ENCODE data around the gene SEMA3G. TPM values are rescaled to one million over a fixed set of nuclear protein-coding genes. Genes with fewer than 3 reads are reported as not detected.

Gene SEMA3G
- total RNA-seq, 2 experiments from 2014 or later: 0.34 to 0.69 TPM

DNA sequence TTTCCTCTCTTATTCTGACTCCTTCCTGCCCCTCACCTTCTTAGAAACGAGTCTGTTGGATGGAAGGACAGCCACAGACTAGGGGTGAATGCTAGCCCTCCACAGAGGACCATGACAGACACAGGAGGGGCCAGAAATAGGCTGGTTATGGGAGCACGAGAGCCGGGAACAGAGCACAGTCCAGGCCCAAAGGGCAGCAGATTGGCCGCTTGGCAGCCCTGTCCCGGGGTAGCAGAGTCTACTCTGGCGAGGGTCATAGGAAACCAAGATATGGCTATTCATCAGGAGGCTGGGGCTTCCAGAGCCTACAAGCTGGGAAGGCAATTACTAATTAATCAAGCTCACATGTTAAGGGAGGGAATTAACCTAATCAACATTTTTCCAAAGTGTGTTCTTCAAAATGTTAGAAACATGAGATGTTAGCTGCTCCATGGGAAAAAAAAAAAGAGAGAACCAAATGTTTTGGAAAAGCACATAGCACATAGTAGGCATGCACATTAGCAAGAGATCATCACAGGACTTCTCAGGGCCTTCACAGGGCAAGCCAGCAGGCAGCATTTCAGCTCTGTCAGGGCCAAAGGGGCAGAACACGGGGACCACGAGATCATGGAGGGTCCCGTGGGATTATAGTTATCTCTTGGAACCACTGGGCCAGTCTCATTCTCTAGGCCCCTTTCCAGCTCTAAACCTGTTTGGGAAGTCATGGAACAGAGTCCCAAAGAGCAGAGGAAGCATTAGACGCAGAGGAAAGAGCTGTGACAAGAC, 13.3 kb downstream of the SEMA3G start:
- H3K4me1 ChIP-seq (ENCODE audit: insufficient read depth, low read length): peaks cover 8% of the 10 kb centered on the region
- H3K4me3 ChIP-seq (ENCODE audit: low read length): no peak overlapping the region
- Mint-ChIP-seq H3K4me3 (no peak overlapping the region), H3K27ac (no peak overlapping the region), H3K4me1 (ENCODE audit: low read depth) (no peaks in the 10 kb centered on the region), H3K36me3 (ENCODE audit: low read depth) (no peaks in the 10 kb centered on the region), H3K27me3 (no peaks in the 10 kb centered on the region), H3K9me3 (no peaks in the 10 kb centered on the region)
- CTCF ChIA-PET: no interaction called here
- DNase-seq (no peak), ATAC-seq (ENCODE audit: poor library complexity) (no peak)
- POLR2A ChIA-PET: no interaction called here
- H3K27ac ChIP-seq (ENCODE audit: low read depth in 1 of 2, low read length in 2 of 2): no peak overlapping the region
- H3K9me3 ChIP-seq (ENCODE audit: control insufficient read depth in 1 of 2, insufficient read depth in 1 of 2, low read length in 2 of 2): no peaks in the 10 kb centered on the region
- intact Hi-C loops (cut with DNase I, micrococcal nuclease): no loop called here
- TF ChIP-seq, protein P1, sequence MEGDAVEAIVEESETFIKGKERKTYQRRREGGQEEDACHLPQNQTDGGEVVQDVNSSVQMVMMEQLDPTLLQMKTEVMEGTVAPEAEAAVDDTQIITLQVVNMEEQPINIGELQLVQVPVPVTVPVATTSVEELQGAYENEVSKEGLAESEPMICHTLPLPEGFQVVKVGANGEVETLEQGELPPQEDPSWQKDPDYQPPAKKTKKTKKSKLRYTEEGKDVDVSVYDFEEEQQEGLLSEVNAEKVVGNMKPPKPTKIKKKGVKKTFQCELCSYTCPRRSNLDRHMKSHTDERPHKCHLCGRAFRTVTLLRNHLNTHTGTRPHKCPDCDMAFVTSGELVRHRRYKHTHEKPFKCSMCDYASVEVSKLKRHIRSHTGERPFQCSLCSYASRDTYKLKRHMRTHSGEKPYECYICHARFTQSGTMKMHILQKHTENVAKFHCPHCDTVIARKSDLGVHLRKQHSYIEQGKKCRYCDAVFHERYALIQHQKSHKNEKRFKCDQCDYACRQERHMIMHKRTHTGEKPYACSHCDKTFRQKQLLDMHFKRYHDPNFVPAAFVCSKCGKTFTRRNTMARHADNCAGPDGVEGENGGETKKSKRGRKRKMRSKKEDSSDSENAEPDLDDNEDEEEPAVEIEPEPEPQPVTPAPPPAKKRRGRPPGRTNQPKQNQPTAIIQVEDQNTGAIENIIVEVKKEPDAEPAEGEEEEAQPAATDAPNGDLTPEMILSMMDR (IDR thresholded peaks at IDR 0.05): no peak
- H3K36me3 ChIP-seq (ENCODE audit: insufficient read depth, low read length): no peaks in the 10 kb centered on the region
- H3K27me3 ChIP-seq (ENCODE audit: control insufficient read depth in 1 of 2, insufficient read depth in 2 of 2, low read length in 2 of 2): no peaks in the 10 kb centered on the region

DNA sequence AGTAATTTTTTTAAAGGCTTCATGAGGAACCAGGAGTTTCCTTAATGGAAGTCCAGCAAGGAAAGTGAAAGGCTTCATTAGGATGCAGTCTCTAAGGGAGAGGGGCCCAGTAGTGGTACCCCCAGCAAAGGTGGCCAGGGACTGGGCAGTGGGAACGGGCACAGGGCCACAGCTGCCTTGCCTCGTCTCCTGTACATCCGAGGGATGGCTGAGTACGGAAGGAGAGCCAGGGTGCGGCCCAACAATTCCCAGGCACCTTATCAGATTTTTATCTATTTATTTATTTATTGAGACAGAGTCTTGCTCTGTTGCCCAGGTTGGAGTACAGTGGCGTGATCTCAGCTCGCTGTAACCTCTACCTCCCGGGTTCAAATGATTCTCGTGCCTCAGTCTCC, 14.5 kb downstream of the SEMA3G start:
- DNase-seq (no peak), ATAC-seq (ENCODE audit: poor library complexity) (no peak)
- Histone ChIP-seq H3K27me3 (ENCODE audit: control insufficient read depth in 1 of 2, insufficient read depth in 2 of 2, low read length in 2 of 2) (no peaks in the 10 kb centered on the region), H3K36me3 (ENCODE audit: insufficient read depth, low read length) (no peaks in the 10 kb centered on the region), H3K9me3 (ENCODE audit: control insufficient read depth in 1 of 2, insufficient read depth in 1 of 2, low read length in 2 of 2) (no peaks in the 10 kb centered on the region), H3K4me1 (ENCODE audit: insufficient read depth, low read length) (peaks cover 8% of the 10 kb centered on the region), H3K27ac (ENCODE audit: low read depth in 1 of 2, low read length in 2 of 2) (no peak overlapping the region), H3K4me3 (ENCODE audit: low read length) (no peak overlapping the region)
- Mint-ChIP-seq H3K9me3 (no peaks in the 10 kb centered on the region), H3K27ac (no peak overlapping the region), H3K36me3 (ENCODE audit: low read depth) (no peaks in the 10 kb centered on the region), H3K4me3 (no peak overlapping the region), H3K27me3 (no peaks in the 10 kb centered on the region), H3K4me1 (ENCODE audit: low read depth) (no peaks in the 10 kb centered on the region)
- ChIA-PET POLR2A (no interaction called here), CTCF (no interaction called here)
- intact Hi-C loops (cut with DNase I, micrococcal nuclease): no loop called here
- TF ChIP-seq, protein P1 (IDR thresholded peaks at IDR 0.05): no peak

DNA sequence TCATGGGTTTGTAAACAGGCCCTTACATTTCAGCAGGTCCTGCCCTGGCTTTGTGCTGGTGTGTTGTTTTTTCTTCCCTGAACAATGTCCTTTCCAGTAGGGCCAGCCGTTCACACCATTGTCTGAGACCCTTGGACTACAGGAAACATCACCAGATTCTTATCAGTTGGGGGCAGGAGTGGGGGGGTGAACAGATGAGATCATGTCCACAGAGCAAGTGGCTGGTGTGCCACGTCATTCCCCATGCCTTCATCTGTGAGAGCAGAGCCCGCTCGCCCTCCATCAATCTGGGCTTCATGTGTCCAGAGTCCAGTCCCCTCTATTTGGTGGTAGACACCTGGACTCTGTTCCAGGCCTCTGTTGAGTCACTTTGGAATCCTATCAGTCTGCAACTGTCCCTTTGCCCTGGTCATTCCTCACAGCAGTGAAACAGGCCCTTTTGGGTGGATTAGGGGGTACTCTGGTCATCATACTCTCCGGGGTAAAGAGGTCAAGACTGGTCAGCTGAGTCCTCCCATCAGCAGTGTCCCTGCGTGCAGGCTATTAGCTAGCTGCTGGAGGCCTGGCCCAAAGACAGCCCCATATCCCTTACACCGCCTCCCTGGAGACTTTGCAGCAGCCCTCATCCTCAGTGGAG, 15.0 kb downstream of the SEMA3G start:
- TF ChIP-seq, protein P1 (IDR thresholded peaks at IDR 0.05): no peak
- H3K36me3 Mint-ChIP-seq (ENCODE audit: low read depth): no peaks in the 10 kb centered on the region

More for the DNA sequence above, 15.0 kb downstream of the SEMA3G start:
- no peaks in the 10 kb centered on the region for H3K9me3 Mint-ChIP-seq
- ChIA-PET POLR2A (no interaction called here), CTCF (no interaction called here)
- no peak overlapping the region for H3K27ac Mint-ChIP-seq
- no peaks in the 10 kb centered on the region for H3K27me3 Mint-ChIP-seq
- DNase-seq: no peak
- no peak overlapping the region for H3K27ac ChIP-seq (ENCODE audit: low read depth in 1 of 2, low read length in 2 of 2)
- no peaks in the 10 kb centered on the region for H3K36me3 ChIP-seq (ENCODE audit: insufficient read depth, low read length)
- no peaks in the 10 kb centered on the region for H3K4me1 Mint-ChIP-seq (ENCODE audit: low read depth)
- intact Hi-C loops (cut with DNase I, micrococcal nuclease): loop anchor here in 1 of 2 experiments (2.0 kb wide), 1 partner anchor 17 kb away; no protein-coding TSS in a partner anchor
- no peak for ATAC-seq (ENCODE audit: poor library complexity)
- H3K4me3 ChIP-seq (ENCODE audit: low read length): no peak overlapping the region
- H3K27me3 ChIP-seq (ENCODE audit: control insufficient read depth in 1 of 2, insufficient read depth in 2 of 2, low read length in 2 of 2): no peaks in the 10 kb centered on the region
- no peaks in the 10 kb centered on the region for H3K9me3 ChIP-seq (ENCODE audit: control insufficient read depth in 1 of 2, insufficient read depth in 1 of 2, low read length in 2 of 2)
- H3K4me3 Mint-ChIP-seq: no peak overlapping the region
- peaks cover 8% of the 10 kb centered on the region for H3K4me1 ChIP-seq (ENCODE audit: insufficient read depth, low read length)

Measured in CD4-positive, alpha-beta T cell (primary cell).